ENCODE measurements around the gene NAB2. TPM values are rescaled to one million over a fixed set of nuclear protein-coding genes. Genes with fewer than 3 reads are reported as not detected.

NAB2 gene
- total RNA-seq, 2 experiments from 2014 or later, result 47.2 to 48.0 TPM

- H3K36me3 Mint-ChIP-seq, result no peaks in the 10 kb centered on the region
- H3K27me3 Mint-ChIP-seq, result no peaks in the 10 kb centered on the region
- H3K4me1 Mint-ChIP-seq, result peaks cover 8% of the 10 kb centered on the region
- H3K27ac Mint-ChIP-seq, result no peak overlapping the region
- no peaks in the 10 kb centered on the region for H3K9me3 Mint-ChIP-seq
- no peak for DNase-seq
- no peak overlapping the region for H3K4me3 Mint-ChIP-seq
Observed at GRCh38 chr12:57142121-57142520, 53.2 kb downstream of the NAB2 start.

- Mint-ChIP-seq H3K27me3 (no peaks in the 10 kb centered on the region), H3K4me3 (no peak overlapping the region), H3K27ac (no peak overlapping the region), H3K9me3 (no peaks in the 10 kb centered on the region), H3K36me3 (no peaks in the 10 kb centered on the region), H3K4me1 (peaks cover 8% of the 10 kb centered on the region)
- DNase-seq, result no peak
Observed at GRCh38 chr12:57142727-57143126, 53.8 kb downstream of the NAB2 start.

- Mint-ChIP-seq H3K4me1 (peaks cover 8% of the 10 kb centered on the region), H3K27ac (no peak overlapping the region), H3K4me3 (no peak overlapping the region), H3K36me3 (no peaks in the 10 kb centered on the region), H3K27me3 (no peaks in the 10 kb centered on the region), H3K9me3 (no peaks in the 10 kb centered on the region)
- DNase-seq, result no peak
Observed at GRCh38 chr12:57143454-57143853, 54.5 kb downstream of the NAB2 start.

Other genes starting within 250 kb of the NAB2 start
- not detected for gene SDR9C7, start 154.7 kb upstream of the NAB2 start, total RNA-seq
- gene RDH16, start 131.5 kb upstream of the NAB2 start, total RNA-seq, result under 1 TPM; 0.10 to 0.12 TPM
- 1 to 10 TPM; 7.0 to 7.2 TPM for gene ZBTB39, start 82.6 kb upstream of the NAB2 start, total RNA-seq
- under 1 TPM; 0.31 to 0.32 TPM for gene TAC3, start 72.6 kb upstream of the NAB2 start, total RNA-seq
- 1 to 10 TPM; 1.3 to 1.4 TPM for gene MYO1A, start 39.0 kb upstream of the NAB2 start, total RNA-seq
- 10 to 100 TPM; 50.5 to 51.2 TPM for gene NEMP1, start 10.3 kb upstream of the NAB2 start, total RNA-seq
- 100 to 1,000 TPM; 256 to 259 TPM for gene STAT6, start 22.2 kb downstream of the NAB2 start, total RNA-seq
- 1 to 10 TPM; 1.3 to 2.0 TPM for gene LRP1, start 39.4 kb downstream of the NAB2 start, total RNA-seq
- not detected for gene LRP1-AS, start 58.5 kb downstream of the NAB2 start, total RNA-seq
- under 1 TPM; 0.19 to 0.26 TPM for gene NXPH4, start 127.7 kb downstream of the NAB2 start, total RNA-seq
- gene SHMT2, start 140.6 kb downstream of the NAB2 start, total RNA-seq, result 100 to 1,000 TPM; 517 to 532 TPM
- 1 to 10 TPM; 2.0 to 2.6 TPM for gene STAC3, start 162.1 kb downstream of the NAB2 start, total RNA-seq

All from activated naive CD8-positive, alpha-beta T cell treated with anti-CD3 and anti-CD28 coated beads for 36 hours (primary cell).